HG03196 (cell line): ENCODE results near the gene CD163L1.
"Not testable (repeated sequence)": the region's sequence is repeated elsewhere in the genome, so short reads cannot be mapped to it uniquely, and the experiment has no call there.

Experiments used
- ATAC-seq: cut with Tn5 transposase; IDR thresholded peaks from one replicate; pipeline ENCODE4 v1.9.1; 2021; ENCODE audit not compliant: unreplicated experiment

Gene CD163L1

DNA sequence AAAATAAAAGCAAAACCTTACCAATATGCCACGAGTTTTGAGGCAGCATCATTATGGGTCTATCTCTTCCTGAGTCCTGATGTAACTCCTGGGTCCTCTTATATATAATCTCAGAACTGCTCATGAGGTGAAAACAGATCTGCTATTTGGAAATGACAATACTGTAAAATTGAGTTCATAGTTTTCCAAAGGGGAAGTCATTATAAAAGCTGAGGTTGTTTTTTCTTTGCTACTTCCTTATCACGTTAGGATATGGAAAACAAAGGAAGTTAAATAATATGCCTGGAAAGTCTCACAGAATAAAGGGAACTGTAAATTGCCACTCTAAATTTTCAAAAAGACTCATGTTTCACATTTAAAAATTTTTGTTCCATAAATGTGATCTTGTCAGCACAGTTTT, at the start of gene CD163L1:
Gene CD163L1 (minus strand): TSS at position 78 of the 400 bp plus-strand sequence. CDS start 26 bp downstream, at position 52.
- ATAC-seq: no peak

- ATAC-seq: no peak
Observed at GRCh38 chr12:7493006-7493405, 49.1 kb upstream of the CD163L1 start.

GRCh38 chr12:7486512-7486911, 42.6 kb upstream of the CD163L1 start:
- ATAC-seq: no peak

- no peak for ATAC-seq
Observed at GRCh38 chr12:7485095-7485494, 41.1 kb upstream of the CD163L1 start.

DNA sequence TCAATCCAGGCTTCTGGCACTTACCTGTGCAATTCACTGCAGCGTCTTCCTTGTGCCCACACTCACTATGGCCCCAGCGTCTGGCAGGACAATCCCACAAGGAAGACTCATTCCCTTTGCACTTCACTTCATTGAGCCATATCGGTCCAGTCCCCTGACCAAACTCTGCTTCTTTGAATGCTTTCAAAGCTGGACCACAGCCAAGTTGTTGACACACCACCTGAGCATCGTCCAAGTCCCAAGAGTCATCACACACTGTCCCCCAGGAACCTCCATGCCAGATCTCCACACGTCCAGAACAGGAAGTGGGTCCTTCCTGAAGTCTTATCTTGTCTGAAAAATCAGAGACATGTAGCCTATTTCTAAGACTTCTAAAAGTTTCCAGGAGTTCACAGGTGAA, 39.4 kb upstream of the CD163L1 start:
- no peak for ATAC-seq

- no peak for ATAC-seq
Observed at GRCh38 chr12:7479771-7480170, 35.8 kb upstream of the CD163L1 start.

DNA sequence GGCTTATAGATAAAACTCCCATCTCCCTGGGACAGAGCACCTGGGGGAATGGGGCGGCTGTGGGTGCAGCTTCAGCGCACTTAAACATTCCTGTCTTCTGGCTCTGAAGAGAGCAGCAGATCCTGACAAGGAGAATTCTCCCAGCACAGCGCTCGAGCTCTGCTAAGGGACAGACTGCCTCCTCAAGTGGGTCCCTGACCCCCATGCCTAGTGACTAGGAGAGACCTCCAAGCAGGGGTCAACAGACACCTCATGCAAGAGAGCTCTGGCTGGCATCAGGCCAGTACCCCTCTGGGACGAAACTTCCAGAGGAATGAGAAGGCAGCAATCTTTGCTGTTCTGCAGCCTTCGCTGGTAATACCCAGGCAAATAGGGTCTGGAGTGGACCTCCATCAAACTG, 28.1 kb upstream of the CD163L1 start:
- no peak for ATAC-seq

DNA sequence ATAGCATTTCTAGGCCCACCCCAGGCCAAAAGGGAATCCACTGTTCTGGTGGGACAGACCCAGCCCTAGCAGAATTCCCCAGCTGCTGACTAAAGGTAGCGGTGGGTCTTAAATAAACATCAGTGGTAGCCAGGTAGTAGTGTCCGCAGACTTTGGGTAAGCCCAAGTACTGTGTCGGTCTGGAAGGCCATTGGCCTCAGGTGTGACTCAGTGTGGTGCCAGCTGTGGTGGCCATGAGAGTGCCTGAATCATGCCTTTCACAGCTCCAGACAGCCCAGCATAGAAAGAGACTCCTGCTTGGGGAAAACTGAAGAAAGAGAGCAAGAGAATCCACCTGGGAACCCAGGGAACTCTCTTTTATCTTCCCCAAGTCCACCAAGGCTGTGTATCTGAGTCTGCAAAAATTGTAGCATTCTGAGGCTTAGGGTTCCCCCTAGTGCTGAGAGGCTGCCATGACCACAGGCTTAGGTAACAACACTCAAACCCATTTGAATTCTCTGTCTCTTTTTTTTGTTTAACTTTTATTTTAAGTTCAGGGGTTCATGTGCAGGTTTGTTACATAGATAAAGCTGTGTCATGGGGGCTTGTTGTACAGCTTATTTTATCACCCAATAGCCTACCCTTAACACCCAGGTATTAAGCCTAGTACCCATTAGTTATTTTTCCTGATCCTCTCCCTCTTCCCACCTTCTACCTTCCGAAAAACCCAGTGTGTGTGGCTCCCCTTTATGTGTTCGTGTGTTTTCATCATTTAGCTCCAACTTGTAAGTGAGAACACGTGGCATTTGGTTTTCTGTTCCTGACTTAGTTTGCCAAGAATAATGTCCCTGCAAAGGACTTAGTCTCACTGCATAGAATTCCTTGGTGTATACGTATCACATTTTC, 16.7 kb upstream of the CD163L1 start:
- ATAC-seq: peak; percentile 64

- no peak for ATAC-seq
Observed at GRCh38 chr12:7459973-7460372, 16.0 kb upstream of the CD163L1 start.

- no peak for ATAC-seq
Observed at GRCh38 chr12:7451756-7452155, 7.8 kb upstream of the CD163L1 start.

- no peak for ATAC-seq
Observed at GRCh38 chr12:7450667-7451066, 6.7 kb upstream of the CD163L1 start.

DNA sequence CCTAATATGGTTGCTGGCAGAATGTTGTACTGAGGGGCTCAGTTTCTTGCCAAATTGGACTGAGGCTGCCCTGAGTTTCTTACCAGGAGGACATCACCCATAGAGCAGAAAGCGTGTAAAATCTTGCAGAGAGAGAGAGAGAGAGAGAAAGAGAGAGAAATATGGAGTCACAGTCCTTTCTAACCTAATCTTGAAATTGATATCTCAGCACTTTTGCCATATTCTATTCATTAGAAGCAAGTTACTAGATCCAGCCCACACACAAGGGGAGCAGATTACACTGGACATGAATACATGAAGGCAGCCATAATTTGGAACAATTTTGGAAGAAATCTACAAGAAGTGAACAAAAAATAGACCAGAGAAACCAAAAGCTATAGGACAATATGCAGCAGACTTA, 4.1 kb upstream of the CD163L1 start:
- ATAC-seq: no peak

GRCh38 chr12:7444537-7444936, 584 bp upstream of the CD163L1 start:
- ATAC-seq: no peak

GRCh38 chr12:7441216-7441615, 2.7 kb downstream of the CD163L1 start:
- no peak for ATAC-seq

DNA sequence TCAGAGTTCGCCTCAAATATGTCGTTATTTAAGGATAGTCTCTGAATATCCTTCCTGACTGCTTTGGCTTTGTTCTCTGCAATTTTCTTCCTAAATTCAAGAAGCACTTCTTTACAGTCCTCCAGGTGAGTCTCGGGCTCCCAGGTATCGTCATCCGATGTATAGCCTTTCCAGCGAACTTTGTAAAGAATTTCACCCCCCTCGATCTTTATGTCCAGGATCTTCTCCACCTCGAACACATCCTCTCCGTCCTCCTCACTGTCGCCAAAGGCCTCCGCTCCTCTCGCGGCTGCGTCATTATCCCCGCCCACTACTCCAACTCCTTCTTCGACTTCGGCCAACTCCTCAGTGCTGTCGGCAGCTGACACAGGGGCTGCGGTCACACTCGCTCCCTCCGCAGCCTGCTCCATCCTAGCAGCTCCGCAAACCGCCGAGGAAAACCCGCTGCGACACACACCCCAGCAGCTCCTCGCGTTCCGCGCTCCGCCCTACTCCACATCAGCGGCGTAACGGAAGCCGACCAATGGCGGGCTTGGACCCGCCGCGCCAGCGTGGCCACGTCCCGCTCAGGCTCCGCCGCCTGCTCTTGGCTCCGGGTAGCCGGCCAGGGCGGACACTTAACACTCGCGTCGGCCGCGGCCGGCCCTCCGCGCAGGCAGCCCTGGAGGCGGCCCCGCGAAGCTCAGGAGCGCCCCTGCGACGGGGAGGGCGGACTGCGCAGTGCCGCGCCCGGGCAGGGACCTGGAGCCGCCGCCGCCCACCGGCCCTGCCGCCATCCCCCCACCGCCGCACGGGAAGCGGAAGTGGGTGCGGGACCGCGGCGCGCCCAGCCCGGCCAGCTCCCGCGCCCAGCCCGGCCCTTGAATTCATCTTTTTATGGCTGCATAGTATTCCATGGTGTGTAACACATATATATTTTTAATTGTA, 4.1 kb downstream of the CD163L1 start:
- no peak for ATAC-seq

GRCh38 chr12:7438291-7438995, 5.5 kb downstream of the CD163L1 start:
- not testable (repeated sequence) for ATAC-seq

DNA sequence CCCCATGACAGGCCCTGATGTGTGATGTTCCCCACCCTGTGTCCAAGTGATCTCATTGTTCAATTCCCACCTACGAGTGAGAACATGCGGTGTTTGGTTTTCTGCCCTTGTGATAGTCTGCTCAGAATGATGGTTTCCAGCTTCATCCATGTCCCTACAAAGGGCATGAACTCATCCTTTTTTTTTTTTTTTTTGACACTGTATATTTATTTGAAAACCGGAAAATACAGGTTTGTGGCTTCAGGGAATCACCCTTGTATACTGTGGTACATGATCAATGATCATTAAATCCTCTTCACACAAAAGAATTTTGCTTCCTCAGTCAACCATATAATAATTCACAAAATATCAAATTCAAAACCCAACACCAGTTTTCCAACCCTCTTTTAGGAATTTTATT, 6.5 kb downstream of the CD163L1 start:
- not testable (repeated sequence) for ATAC-seq

GRCh38 chr12:7434670-7435069, 9.3 kb downstream of the CD163L1 start:
- ATAC-seq: no peak

DNA sequence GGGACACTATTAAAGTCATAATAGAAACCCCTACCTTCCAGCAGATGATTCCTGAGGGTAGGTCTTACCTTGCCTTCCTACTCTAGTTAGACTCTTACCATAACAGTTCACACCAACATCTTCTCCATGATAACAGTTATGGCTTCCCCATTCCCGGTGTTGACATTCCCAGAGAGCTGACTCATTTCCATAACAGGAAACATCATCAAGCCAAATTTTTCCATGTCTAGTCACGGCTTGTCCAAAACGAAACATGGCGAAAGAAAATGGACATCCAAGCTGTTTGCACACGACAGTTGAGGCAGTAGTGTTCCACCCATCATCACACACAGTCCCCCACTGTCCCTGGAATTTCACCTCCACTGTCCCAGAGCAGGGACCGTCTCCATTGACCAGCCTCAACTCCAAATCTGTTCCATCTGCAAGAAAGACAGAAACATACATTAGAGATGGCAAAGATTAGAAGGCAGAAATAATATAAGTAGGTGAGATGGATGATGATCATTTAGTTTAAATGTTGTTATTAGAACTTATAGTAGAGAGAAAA, 10.6 kb downstream of the CD163L1 start:
- ATAC-seq: no peak

DNA sequence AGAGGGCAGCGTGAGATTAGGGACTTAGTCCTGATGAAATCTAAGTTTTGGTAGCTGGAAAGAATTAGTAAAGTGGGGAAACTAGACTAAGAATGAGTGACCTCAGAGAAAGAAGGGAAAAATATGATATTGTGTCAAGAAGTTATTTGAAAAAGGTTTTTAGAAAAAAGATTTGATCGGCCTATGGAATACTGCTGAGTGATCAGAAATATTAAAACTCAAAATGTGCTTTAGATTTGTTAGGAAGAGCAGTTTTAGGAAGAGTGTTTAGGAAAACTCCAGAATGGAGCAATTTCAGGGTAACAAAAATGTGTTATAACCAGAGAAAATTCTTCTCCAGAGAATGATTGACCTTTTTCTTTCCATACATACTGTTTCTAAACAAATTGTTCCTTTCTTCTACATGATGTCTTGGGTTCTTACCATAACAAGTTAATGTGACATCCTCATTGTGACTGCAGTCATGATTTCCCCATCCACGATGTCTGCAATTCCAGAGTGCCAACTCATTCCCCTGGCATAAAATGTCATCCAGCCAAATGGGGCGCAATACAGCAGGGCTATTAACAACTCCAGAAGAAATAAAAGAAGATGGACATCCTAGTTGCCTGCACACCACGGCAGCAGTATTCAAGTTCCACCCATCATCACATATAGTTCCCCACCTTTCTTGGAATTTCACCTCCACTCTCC, 11.8 kb downstream of the CD163L1 start:
- ATAC-seq: no peak
